IMR-90 (cell line): Measurements from ENCODE around the gene GIT2. TPM values are rescaled to one million over a fixed set of nuclear protein-coding genes. Genes with fewer than 3 reads are reported as not detected.

Experiments used
- ATAC-seq: fragments of 200-7000 bp; cut with Tn5 transposase; 2 replicates; pipeline ENCODE4 v1.9.1; 2020; ENCODE audit warnings: low read depth, mild to moderate bottlenecking, moderate library complexity
- BruUV-seq: library from RNA; stranded (reverse); fragments of 400-500 nt; replicated peaks from 2 replicates; lab custom pipeline; 2021; lab: Mats Ljungman, UMichigan
- CTCF ChIA-PET: fragments of 300-600 bp; formaldehyde crosslinking; extraction: SDS; loops from one replicate; lab custom pipeline; 2021; ENCODE audit warnings: antibody characterized with exemption; lab: Yijun Ruan, JAX
- POLR2A ChIA-PET: fragments of 300-600 bp; sonication (Branson Sonifier 250); formaldehyde crosslinking; loops from one replicate; lab custom pipeline; 2022; ENCODE audit warnings: antibody characterized with exemption; ENCODE audit not compliant: unreplicated experiment; lab: Charles Lee
- DNase-seq: peaks from one replicate; pipeline ENCODE4 v3.0.0; 2013
- H2AFZ ChIP-seq: replicated peaks from 2 replicates; pipeline ENCODE3; 2013; ENCODE audit warnings: low read length, mild to moderate bottlenecking; ENCODE audit not compliant: poor library complexity
- H2AK5ac ChIP-seq: 2 replicates; pipeline ENCODE4 v1.6.1; 2013; ENCODE audit warnings: low read depth, low read length, inconsistent platforms
- H2AK9ac ChIP-seq: replicated peaks from 2 replicates; pipeline ENCODE3; 2013; ENCODE audit warnings: mild to moderate bottlenecking, low read depth, low read length, moderate library complexity; ENCODE audit not compliant: poor library complexity
- H2BK120ac ChIP-seq: 2 replicates; pipeline ENCODE4 v1.6.1; 2013; ENCODE audit warnings: low read depth, low read length, inconsistent platforms
- H2BK15ac ChIP-seq: 3 replicates; pipeline ENCODE4 v1.6.1; 2013; ENCODE audit warnings: low read depth, low read length, inconsistent platforms
- H2BK20ac ChIP-seq: 2 replicates; pipeline ENCODE4 v1.6.1; 2013; ENCODE audit warnings: low read depth, mild to moderate bottlenecking, inconsistent platforms, low read length, moderate library complexity
- H2BK5ac ChIP-seq: 2 replicates; pipeline ENCODE4 v1.6.1; 2013; ENCODE audit warnings: mild to moderate bottlenecking, low read depth, low read length, inconsistent platforms; ENCODE audit not compliant: poor library complexity, severe bottlenecking
- H3K14ac ChIP-seq: replicated peaks from 2 replicates; pipeline ENCODE4 v1.6.1; 2013; ENCODE audit warnings: low read depth, low read length, inconsistent platforms
- H3K18ac ChIP-seq: 2 replicates; pipeline ENCODE4 v1.6.1; 2013; ENCODE audit warnings: low read depth, low read length, control low read depth
- H3K23ac ChIP-seq: 2 replicates; pipeline ENCODE4 v1.6.1; 2013; ENCODE audit warnings: low read depth, low read length, inconsistent platforms
- H3K27ac ChIP-seq: 2 replicates; pipeline ENCODE4 v1.5.1; 2013; ENCODE audit warnings: mild to moderate bottlenecking, control low read depth, low read length; ENCODE audit not compliant: insufficient read depth
- H3K27me3 ChIP-seq: 2 replicates; pipeline ENCODE4 v1.6.1; 2013; ENCODE audit warnings: low read length; ENCODE audit not compliant: control insufficient read depth, insufficient read depth
- H3K36me3 ChIP-seq: 2 replicates; pipeline ENCODE4 v1.6.1; 2013; ENCODE audit warnings: low read length, mixed read lengths; ENCODE audit not compliant: control insufficient read depth, insufficient read depth
- H3K4ac ChIP-seq: 2 replicates; pipeline ENCODE4 v1.6.1; 2013; ENCODE audit warnings: low read depth, low read length, inconsistent platforms
- H3K4me1 ChIP-seq: 2 replicates; pipeline ENCODE4 v1.6.1; 2013; ENCODE audit warnings: low read length, mixed read lengths; ENCODE audit not compliant: control insufficient read depth, insufficient read depth
- H3K4me2 ChIP-seq: 2 replicates; pipeline ENCODE4 v1.6.1; 2013; ENCODE audit warnings: low read depth, mild to moderate bottlenecking, control low read depth, low read length, moderate library complexity
- H3K4me3 ChIP-seq: 2 replicates; pipeline ENCODE4 v1.5.1; 2013; ENCODE audit warnings: low read depth, mild to moderate bottlenecking, control low read depth, low read length, moderate library complexity; ENCODE audit not compliant: insufficient read depth
- H3K56ac ChIP-seq: 2 replicates; pipeline ENCODE4 v1.6.1; 2013; ENCODE audit warnings: low read length, inconsistent platforms; ENCODE audit not compliant: insufficient read depth; ENCODE audit errors: extremely low read depth
- H3K79me1 ChIP-seq, 2 experiments: 2 replicates each; pipeline ENCODE4 v1.6.1; 2013; ENCODE audit warnings: low read length in 2 of 2, inconsistent platforms in 1 of 2, low read depth in 1 of 2
- H3K9ac ChIP-seq: 2 replicates; pipeline ENCODE4 v1.6.1; 2013; ENCODE audit warnings: low read depth, low read length, control low read depth
- H3K9me1 ChIP-seq: 2 replicates; pipeline ENCODE4 v1.6.1; 2013; ENCODE audit warnings: low read length, inconsistent platforms; ENCODE audit not compliant: insufficient read depth
- H3K9me3 ChIP-seq: 2 replicates; pipeline ENCODE4 v1.6.1; 2013; ENCODE audit warnings: low read length; ENCODE audit not compliant: control insufficient read depth, insufficient read depth
- H4K20me1 ChIP-seq: 2 replicates; pipeline ENCODE4 v1.6.1; 2013; ENCODE audit warnings: low read length, inconsistent platforms; ENCODE audit not compliant: insufficient read depth
- H4K5ac ChIP-seq: 2 replicates; pipeline ENCODE4 v1.6.1; 2013; ENCODE audit warnings: mild to moderate bottlenecking, low read depth, low read length, control low read depth
- H4K8ac ChIP-seq, 2 experiments: 2 replicates each; pipeline ENCODE4 v1.6.1; 2013; ENCODE audit warnings: low read depth in 2 of 2, low read length in 2 of 2, control low read depth in 1 of 2, inconsistent platforms in 1 of 2
- H4K91ac ChIP-seq: 2 replicates; pipeline ENCODE4 v1.6.1; 2013; ENCODE audit warnings: low read depth, low read length, inconsistent platforms; ENCODE audit not compliant: insufficient read depth
- NFE2L2 ChIP-seq: fragments of 150-350 bp; IDR thresholded peaks from 2 replicates; pipeline ENCODE4 v1.6.1; 2016; ENCODE audit warnings: low read depth, mild to moderate bottlenecking, low read length
- WGBS, 2 experiments: methylation state at CpG; one replicate each; pipeline versions ENCODE4 v1.1.5 to v1.1.7; 2013; ENCODE audit warnings: missing lambda C conversion rate in 2 of 2; ENCODE audit not compliant: insufficient read length in 1 of 2; ENCODE audit errors: extremely low coverage in 2 of 2; 5-methylcytosine and 5-hydroxymethylcytosine counted together
- dilution Hi-C: fragments of 300-500 bp; cut with HindIII; formaldehyde crosslinking; loops from one replicate; pipeline ENCODE4 v1.14.3; 2018; ENCODE audit warnings: low sequenced_read_pairs; ENCODE audit not compliant: unreplicated experiment
- in situ Hi-C: fragments of 300-500 bp; cut with MboI; formaldehyde crosslinking; loops from 3 replicates; pipeline ENCODE4 v1.14.3; 2019; ENCODE audit warnings: low sequenced_read_pairs, inconsistent platforms, mixed read lengths
- intact Hi-C: fragments of 100-400 bp; cut with micrococcal nuclease; formaldehyde crosslinking; loops from 2 replicates; pipeline ENCODE4 v1.10.0; 2022
- polyA plus RNA-seq, 3 experiments: library from polyadenylated mRNA; depleted of rRNA; stranded (reverse); fragments of >200 nt; gene quantifications; 2 replicates each; pipeline ENCODE4 v1.2.3, GENCODE V29; 2012; ENCODE audit warnings: low replicate concordance in 1 of 3
- total RNA-seq: library from RNA; depleted of rRNA; stranded (reverse); fragments of >200 nt; gene quantifications from 2 replicates; pipeline ENCODE4 v1.2.3, GENCODE V29; 2012
- TF ChIP-seq, protein P1 (sequence below): fragments of 150-350 bp; IDR thresholded peaks from 2 replicates; pipeline ENCODE4 v1.6.1; 2017; ENCODE audit warnings: mild to moderate bottlenecking, antibody characterized with exemption, low read length, low read depth

GIT2 gene
- total and polyA plus RNA-seq, 2 of the 4 experiments (the other 2 are of a cell fraction), result 48.0 to 71.9 TPM

DNA sequence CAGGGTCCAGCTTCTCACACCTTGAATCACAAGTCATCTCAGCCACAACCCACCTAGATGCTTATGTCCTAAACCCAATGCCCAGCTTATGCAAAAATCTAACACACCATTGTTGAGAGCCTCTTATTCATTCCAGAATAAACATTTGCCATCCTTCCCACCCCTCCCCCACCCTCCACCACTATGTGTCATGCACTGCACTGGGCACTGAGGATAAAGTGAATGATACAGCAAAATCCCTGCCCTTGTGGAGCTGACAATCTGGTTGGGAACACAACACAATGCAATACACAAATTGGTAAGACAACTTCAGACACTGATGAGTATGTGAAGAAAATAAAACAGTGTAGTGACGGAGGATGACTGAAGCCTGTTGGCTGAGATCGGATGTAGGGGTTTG is 114.4 kb downstream of the GIT2 start:
- Histone ChIP-seq H4K8ac (no peak overlapping the region), H3K27ac (no peak overlapping the region), H3K36me3 (no peaks in the 10 kb centered on the region), H2AFZ (peak overlapping the region; percentile 24), H3K27me3 (no peaks in the 10 kb centered on the region), H3K9ac (no peak overlapping the region), H3K4ac (0 out of 2 replicates have a peak overlapping the region, but pooled peaks have one; percentile 36), H3K18ac (no peak overlapping the region), H3K79me1 (peaks cover 24 to 36% of the 10 kb centered on the region in 2 experiments), H2AK5ac (peak overlapping the region; percentile 13; the same call in 1 of the 2 replicates), H3K4me3 (no peak overlapping the region), H2BK5ac (no peak overlapping the region), H4K91ac (no peak overlapping the region), H4K20me1 (peaks cover 20% of the 10 kb centered on the region; the same call in 1 of the 2 replicates), H3K4me1 (peaks cover 10% of the 10 kb centered on the region), H3K9me3 (no peaks in the 10 kb centered on the region), H3K14ac (no peak overlapping the region), H2BK120ac (no peak overlapping the region), H3K56ac (no peak overlapping the region), H3K4me2 (no peak overlapping the region), H4K5ac (no peak overlapping the region), H3K23ac (no peak overlapping the region), H3K9me1 (peaks cover 17% of the 10 kb centered on the region), H2BK15ac (no peak overlapping the region), H2BK20ac (no peak overlapping the region), H2AK9ac (peak overlapping the region; percentile 25)
- ChIA-PET CTCF (interaction anchor here (0.8 kb wide), 1 partner anchor 287 kb away, joined by 3 read pairs; no protein-coding TSS in a partner anchor), POLR2A (no interaction called here)
- dilution Hi-C loops, result no loop called here
- intact Hi-C loops, result no loop called here
- no peak for DNase-seq
- ATAC-seq, result no peak
- WGBS, 2 experiments, result 80% methylated on average over 1 of the region's 2 CpGs; no CpG with 5 or more reads in 1 of the 2 experiments
- no TSS peak for BruUV-seq
- in situ Hi-C loops, result no loop called here
- TF ChIP-seq NFE2L2, result peak; percentile 20; the same call in 1 of the 2 replicates
- TF ChIP-seq, protein P1, sequence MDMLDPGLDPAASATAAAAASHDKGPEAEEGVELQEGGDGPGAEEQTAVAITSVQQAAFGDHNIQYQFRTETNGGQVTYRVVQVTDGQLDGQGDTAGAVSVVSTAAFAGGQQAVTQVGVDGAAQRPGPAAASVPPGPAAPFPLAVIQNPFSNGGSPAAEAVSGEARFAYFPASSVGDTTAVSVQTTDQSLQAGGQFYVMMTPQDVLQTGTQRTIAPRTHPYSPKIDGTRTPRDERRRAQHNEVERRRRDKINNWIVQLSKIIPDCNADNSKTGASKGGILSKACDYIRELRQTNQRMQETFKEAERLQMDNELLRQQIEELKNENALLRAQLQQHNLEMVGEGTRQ, result no peak
